Pulmonary artery endothelial cell (primary cell): Measurements from ENCODE around the gene FXR2. TPM values are rescaled to one million over a fixed set of nuclear protein-coding genes. Genes with fewer than 3 reads are reported as not detected.
"Not testable (repeated sequence)": the region's sequence is repeated elsewhere in the genome, so short reads cannot be mapped to it uniquely, and the experiment has no call there.

Experiments used
- DNase-seq: peaks from one replicate; pipeline ENCODE4 v3.0.0-alpha.2; 2011; ENCODE audit warnings: low read depth, low spot score
- total RNA-seq: library from RNA; depleted of rRNA; stranded (reverse); fragments of >200 nt; gene quantifications from 2 replicates; pipeline ENCODE4 v1.2.3, GENCODE V29; 2014

FXR2 gene
- 44.4 and 46.0 TPM in 2 replicates for total RNA-seq

DNA sequence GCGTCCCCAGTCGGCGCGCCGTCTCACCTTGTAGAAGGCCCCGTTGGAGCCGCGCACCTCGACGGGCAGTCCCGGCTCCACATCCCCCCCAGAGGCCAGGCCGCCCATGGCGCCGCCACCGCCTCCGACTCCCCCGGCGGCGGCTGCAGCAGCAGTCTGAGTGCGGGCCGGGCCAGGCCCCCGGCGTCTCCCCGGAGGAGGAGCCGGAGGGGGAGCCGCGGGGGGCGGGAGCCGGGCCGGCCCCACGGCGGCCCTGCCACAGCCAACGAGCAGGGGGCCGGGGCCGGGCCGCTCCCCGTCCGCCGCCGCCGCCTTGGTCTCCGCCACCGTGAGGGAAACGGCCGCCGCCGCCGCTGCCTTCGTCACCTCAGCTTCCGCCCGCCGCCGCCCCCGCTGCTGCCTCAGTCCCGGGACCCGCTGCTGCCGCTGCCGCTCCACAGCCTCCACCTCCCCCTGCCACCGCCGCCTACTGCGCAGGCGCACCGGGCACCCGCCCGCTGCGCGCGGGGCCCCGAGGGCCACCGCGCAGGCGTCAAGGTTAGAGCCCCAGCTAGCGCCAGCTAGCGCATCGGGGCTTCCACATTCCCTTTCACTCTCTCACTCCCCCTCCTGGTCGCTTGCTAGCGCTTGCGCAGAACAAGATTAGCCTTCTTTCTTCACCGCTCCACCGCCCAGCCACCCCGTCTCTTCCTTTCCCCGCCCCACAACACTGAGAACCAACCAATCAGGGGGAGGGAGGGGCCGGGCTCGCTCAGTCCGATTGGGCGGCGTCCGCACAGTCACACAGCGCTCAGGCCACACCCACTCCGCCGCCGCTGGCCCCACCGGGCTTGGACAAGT lies at the start of gene FXR2:
Gene FXR2 (minus strand): TSS at position 473 of the 840 bp plus-strand sequence. CDS start 365 bp downstream, at position 108.
- peak; percentile 99 for DNase-seq

DNA sequence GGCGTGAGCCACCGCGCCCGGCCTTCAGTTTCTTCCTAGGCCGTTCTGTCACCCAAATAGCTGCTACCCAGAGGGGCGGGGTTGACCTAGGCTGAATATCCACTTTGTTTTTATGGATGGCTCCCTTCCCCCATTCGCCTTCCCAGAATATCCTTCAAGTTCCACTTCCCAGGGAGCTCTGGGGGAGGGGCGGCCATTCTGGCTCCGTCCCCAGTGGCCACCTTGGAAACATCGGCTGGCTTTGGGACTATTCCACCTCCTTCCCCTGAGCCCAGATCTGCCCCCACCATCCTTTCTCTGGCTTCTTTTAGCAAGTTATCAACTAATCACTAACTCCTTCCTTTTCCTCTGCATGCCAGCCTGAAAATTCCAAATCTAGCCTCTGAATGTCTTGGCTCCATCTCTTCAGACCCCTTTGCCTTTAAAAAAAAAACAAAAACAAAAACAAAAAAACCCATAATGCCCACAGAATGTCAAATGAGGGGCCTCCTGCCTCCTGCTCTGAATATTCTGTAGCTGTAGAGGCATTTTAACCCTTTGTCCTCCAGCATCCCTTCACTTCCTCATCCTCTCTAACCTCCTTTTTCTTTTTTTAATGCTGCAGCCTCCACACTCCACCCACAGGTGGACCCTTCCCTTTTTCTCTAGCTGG lies 42.4 kb upstream of the FXR2 start:
- DNase-seq = no peak

DNA sequence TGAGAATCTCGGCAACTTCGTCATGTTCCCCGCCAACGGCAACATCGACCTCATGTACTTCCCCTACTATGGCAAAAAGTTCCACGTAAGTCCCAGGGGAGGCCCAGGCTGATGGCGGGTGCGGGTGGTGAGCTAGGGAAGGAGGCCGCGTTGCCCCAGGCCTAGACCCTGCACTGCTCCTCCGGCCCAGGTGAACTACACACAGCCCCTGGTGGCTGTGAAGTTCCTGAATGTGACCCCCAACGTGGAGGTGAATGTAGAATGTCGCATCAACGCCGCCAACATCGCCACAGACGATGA lies 40.8 kb upstream of the FXR2 start:
- DNase-seq = no peak

DNA sequence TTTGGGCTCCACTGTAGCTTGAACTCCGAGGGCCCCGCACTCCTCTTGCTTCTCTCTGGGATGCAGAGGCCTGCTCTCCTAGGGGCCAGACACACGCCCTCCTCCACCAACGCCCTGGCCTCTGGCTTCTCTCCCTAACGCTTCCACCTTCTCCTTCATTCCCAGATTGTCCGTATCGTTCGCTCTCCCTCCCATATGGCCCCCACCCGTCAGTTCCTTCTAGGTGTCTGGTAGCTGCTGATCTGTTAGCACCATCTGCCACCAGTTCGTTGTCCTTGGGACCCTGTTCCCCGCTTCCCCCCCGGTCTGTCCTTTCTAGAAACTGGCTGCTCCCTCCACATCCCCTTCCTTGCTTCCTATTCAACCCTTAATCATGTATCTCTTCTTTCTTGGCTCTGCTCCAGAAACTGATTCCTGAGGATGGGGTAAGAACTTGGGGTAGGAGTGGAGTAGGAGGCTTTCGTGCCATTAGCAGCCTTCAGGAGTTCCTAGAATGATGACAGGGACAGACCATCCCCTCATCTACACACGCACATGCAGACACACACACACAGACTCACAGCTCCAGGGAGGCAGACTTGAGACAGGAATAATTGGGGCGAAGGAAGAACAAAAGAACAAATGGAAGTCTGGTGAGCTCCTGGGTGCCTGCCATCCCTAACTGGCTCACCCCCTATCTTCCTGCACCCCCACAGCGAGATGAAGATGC lies 40.3 kb upstream of the FXR2 start:
- DNase-seq = no peak

DNA sequence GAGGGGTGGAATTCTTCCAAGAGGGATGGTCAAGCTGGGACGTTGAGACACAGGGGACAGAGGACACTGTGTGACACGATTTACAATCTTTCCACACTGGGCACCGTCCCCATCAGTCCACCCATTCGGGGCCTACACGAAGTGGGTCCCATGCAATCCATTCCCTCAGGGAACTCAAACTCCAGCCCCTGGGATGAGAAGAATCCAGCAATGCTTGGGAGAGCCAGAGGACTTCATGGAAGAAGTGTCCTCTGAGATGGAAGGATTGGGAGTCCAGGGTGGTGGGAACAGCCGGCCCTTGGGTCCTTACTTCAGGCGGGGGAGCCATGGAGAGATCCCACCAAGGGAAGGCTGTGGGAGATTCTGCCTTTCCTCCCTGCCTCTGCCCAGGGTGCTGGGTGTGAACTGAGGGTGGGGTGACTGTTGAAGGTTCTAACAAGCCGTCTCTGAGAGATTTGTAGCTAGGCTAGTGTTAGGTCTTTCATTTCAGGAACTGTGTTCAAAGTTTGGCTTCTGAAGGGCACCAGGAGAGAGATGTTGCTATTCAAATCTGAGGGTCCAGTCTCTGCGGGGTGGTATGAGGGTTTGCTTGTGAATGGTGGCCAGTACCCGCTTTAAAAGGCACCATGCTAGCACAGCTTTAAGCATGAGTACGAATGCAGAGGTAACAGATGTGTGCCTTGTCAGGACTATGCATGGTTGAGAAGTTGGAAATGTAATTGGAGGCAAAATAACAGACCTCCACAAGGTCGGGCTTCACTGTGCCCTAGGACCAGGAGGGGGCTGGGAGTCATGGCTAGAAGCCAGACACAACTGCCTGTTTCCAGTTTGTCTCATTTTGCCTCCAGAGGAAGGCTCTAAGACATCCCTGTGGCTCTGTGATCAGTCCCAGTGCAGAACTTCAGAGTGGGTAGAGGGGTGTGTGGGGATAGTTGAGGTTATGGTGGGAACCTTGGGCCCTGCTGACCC lies 38.0 kb upstream of the FXR2 start:
- no peak for DNase-seq

DNA sequence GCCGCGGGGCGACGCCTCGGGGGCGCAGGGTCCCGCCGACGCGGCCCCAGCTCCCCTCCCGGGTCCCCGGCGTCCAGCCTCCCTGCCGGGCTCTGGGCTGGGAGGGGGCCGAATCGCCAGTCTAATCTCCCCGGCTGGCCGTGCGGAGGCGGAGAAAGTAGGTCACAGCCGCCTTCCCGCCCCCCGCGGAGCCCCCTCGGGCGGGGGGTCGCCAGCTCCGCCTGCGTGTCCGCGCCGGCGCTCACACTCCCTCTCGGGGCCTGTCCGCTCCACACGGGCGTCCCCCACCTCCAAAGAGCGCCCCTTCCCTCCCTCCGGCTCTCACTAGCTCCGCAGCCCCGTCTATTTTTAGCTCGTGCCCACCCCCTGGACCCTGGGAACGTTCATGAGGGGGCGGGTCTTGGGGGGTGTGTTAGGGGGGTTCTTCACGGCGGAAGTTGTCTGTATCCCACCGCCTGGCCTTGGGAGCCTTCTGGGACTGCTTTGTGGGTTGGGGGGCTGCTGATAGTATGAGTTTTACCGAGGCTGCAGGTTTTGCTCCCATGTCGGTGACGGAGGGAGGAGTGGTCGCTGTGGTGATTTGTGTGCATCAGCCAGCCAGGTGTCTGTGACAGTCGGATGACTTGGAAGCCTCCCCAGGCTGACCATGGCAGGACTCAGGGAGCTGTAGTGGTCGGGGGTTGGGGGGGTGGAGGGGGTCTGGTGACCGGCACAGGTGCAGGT lies 37.1 kb upstream of the FXR2 start:
- DNase-seq = no peak

DNA sequence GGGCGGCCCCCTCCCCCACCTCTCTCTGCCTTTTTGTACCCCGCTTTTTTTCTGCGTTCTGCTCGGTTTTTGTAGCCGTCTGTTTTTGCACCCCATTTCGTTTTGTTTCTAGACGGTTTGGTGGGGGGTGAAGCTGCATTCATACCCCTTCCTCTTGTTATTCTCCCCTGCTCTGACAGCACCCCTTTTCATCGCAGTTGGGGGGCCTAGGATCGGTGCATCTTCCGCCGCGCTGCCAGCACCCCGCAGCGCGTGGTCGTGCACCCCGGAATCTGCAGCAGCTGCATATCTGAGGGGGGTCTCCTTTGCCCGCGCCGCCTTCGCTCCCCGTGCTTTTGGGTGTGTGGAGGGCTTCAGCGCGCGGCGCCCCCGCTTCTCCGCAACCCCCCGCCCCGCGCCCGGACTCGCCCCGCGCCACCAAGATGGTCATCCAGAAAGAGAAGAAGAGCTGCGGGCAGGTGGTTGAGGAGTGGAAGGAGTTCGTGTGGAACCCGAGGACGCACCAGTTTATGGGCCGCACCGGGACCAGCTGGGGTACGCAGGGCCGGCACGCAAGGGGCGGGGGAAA lies 36.5 kb upstream of the FXR2 start:
- DNase-seq = no peak

DNA sequence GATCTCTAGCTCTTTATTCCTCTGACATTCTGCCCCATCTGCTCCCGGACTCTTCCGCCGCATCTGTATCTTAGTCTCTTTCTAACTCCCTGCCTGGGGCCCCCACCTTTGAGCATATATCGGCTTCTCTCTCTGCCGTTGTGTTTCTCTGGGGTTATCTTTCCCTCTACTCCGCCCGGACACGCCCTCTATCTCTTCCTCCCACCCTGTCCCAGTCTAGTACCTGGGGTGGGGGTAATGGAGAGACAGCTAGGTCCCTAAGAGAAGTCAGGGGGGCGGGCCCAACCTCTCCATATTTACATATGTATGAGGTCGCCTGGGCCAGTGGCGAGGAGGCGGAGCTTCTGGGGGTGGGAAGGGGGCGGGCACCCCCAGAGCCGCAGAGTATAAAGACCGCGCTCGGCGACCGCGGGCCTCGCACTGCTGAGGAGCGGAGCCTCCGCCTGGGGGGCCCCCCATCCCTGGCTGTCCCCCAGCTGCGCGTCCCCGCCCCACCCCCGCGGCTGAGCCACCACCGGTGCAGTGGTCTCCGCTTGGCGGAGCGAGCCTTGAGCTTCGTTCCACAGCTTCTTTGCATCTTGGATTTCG lies 35.9 kb upstream of the FXR2 start, which contains the start of gene ATP1B2:
Gene ATP1B2 (plus strand): TSS at position 418 of the 588 bp plus-strand sequence. CDS start 593 bp downstream, outside the sequence.
- DNase-seq = no peak

DNA sequence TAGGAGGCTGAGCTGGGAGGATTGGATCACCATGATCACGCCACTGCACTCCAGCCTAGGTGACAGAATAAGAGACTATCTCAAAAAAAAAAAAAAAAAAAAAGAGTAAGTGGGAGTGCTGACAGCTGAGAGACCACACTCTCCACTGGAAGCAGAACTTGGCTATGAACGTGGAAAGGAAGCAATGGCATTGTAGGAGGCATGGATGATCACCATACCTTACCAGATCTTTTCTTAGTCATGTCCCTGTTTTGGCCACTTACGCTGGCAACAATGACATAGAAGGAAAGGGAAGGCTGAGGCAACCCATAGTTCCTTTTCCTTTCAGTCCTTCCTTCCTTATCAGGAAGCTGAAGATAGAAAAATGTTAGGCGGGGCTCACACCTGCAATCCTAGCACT lies 32.3 kb upstream of the FXR2 start:
- no peak for DNase-seq

DNA sequence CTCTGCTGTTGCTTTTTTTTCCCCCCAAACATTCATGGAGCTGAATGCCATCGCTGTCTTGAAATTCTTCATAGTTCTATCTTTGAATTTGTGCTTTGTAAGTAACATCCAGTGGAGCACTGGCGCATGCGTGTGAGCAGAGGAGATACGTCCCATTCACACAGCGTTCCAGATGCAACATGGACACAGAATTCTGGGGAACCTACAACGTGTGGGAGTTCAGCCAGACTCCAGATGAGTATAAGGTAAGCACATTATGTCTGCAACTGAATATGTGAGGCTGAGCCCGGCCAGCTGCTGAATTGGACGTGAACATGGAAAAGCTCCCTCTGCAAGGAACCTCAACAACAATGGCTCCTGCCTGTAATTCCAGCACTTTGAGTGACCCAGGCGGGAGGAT lies 31.8 kb upstream of the FXR2 start:
- DNase-seq = no peak

DNA sequence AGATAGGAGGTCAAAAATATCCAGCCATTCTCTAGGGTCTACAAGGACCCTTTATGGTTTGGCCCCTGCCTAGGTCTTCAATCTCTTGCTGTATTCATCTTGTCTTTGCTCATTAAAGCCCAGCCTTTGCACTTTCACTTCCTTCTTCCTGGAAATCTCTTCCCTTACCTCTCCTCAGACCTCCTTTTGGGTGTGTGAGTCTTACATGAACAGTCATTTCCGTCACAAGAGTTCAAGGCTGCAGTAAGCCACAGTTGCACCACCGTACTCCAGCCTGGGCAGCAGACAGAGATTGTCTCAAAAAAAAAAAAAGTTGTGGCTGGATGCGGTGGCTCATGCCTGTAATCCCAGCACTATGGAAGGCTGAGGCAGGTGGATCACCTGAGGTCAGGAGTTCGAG lies 30.1 kb upstream of the FXR2 start:
- DNase-seq = no peak

DNA sequence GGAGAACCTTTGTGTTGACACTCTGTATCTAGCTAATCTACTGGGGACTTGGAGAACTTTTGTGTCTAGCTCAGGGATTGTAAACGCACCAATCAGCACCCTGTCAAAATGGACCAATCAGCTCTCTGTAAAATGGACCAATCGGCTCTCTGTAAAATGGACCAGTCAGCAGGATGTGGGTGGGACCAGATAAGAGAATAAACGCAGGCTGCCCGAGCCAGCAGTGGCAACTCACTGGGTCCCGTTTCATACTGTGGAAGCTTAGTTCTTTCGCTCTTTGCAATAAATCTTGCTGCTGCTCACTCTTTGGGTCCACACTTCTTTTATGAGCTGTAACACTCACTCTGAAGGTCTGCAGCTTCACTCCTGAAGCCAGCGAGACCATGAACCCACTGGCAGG lies 26.9 kb upstream of the FXR2 start:
- not testable (repeated sequence) for DNase-seq

DNA sequence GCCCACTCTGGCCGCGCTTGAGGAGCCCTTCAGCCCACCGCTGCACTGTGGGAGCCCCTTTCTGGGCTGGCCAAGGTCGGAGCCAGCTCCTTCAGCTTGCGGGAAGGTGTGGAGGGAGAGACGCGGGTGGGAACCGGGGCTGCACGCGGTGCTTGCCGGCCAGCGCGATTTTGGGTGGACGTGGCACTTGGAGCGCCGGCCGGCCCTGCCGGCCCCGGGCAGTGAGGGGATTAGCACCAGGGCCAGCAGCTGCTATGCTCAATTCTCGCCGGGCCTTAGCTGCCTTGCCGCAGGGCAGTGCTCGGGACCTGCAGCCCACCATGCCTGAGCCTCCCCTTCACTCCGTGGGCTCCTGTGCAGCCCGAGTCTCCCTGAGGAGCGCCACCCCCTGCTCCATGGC lies 26.1 kb upstream of the FXR2 start:
- DNase-seq = no peak

DNA sequence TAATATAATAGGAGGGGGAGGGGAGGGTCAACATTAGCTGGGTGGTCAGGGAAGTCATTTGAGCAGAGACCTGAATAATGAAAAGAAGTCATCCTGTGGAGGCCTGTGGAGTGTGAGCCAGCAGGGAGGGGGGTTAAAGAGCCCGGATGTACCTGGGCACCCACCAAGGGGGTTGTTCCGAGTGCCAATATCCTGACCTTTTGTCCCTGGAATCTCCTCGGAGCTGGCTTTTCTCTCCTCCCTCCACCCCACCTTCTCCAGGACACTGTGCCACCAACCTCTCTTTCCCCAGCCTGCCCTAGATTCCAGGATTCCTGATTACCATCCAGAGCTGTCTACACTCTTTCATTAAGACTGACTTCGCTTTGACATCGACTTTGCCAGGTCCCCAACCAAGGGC lies 21.5 kb upstream of the FXR2 start:
- DNase-seq = no peak

DNA sequence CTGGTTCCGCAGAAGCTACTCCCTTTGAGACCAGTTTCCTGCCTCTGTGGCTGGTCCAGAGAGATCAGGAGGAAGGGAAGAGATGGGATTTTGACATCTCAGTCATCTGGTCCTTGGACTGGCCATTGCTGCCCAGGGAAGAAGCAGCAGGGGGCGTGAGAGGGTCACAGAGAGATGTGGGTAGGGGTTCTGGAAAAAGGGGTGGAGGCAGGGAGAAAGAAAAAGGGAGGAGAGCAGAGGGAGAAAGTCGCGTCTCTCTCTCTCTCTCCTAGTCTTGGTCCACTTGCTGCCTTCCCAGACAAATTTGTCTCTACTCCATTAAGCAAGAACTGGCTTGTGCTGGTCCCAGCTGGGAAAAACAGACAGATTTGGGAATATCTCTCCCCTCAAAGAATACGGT lies 19.7 kb upstream of the FXR2 start:
- DNase-seq = no peak

DNA sequence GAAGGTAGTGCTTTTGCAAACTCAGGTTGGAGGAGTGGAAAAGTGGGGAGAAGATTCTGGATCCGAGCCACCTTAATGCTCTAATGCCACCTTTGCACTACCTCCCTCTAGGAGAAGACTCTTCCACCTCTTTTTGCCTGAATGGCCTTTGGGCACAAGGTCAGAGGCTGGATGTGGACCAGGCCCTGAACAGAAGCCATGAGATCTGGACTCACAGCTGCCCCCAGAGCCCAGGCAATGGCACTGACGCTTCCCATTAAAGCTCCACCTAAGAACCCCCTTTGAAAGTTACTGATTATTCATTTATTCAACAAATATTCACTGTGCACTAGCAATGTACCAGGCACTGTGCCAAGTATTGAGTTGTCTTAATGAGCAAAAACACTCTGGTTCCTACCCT lies 18.4 kb upstream of the FXR2 start:
- no peak for DNase-seq

DNA sequence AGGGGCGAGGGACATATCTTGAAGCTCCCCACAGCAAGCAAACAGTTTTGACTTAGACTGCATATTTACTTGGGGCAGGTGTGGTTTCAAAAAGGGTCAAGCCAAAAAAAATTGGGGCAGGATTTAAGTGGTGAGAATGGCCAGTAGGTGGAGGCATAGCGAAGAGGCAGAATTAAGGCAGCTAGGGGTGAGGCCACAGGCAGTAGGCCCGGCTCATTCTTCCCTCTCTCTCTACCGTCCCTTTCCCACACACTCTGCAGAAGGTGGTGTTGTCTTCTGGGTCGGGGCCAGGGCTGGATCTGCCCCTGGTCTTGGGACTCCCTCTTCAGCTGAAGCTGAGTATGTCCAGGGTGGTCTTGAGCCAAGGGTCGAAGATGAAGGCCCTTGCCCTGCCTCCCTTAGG lies 17.8 kb upstream of the FXR2 start:
- no peak for DNase-seq

DNA sequence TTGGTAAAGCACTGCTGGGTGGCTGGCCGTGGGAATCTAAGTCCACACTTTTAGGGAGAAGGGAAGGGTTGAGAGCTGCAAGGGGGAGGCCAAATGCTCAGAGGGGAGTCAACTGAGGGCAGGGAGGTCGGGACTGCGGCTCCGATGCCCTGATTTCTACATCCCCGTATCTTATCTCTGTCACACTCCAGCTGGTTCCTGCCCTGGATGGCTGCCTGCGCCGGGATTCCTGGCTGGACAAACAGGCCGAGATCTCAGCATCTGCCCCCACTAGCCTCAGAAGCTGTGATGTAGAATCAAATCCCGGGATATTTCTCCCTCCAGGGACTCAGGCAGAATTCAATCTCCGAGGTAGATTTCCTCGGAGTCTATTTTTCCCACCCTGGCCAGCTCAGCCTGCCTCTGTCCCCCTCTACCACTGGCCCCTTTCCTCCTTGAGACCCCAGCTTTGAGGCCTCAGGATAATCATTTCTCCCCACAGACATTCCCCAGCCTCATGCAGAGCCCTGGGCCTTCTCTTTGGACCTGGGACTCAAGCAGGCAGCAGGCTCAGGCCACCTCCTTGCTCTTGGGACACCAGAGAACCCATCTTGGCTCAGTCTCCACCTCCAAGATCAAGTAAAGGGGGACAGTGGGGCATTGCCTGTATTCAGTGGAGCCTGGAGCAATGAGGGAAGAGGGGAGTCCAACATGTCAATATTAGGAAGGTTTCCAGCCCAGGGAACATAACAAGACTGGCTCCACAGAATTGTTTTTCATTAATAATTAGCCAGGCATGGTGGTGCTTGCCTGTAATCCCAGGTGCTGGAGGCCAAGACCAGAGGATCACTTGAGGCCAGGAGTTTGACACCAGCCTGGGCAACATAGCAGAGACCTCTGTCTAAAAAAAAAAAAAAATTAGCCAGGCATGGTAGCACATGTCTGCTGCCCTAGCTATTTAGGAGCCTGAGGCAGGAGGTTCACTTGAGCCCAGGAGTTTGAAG lies 17.0 kb upstream of the FXR2 start:
- no peak for DNase-seq
